H1 (cell line): ENCODE results near the gene MT1X. TPM values are rescaled to one million over a fixed set of nuclear protein-coding genes. Genes with fewer than 3 reads are reported as not detected.

ENCODE experiments used
- CTCF ChIA-PET: fragments of 300-600 bp; sonication (Branson Sonifier 250); formaldehyde crosslinking; loops from one replicate; lab custom pipeline; 2021; ENCODE audit not compliant: partially characterized antibody; lab: Charles Lee
- POLR2A ChIA-PET: fragments of 300-600 bp; sonication (Branson Sonifier 250); formaldehyde crosslinking; loops from one replicate; lab custom pipeline; 2021; ENCODE audit warnings: inconsistent platforms; ENCODE audit not compliant: partially characterized antibody; lab: Charles Lee
- DNase-seq, 2 experiments: peaks; one replicate each; pipeline versions ENCODE4 v3.0.0 to v3.0.0-alpha.2; 2010 to 2022; ENCODE audit warnings: low spot score in 2 of 2, low read depth in 1 of 2, mixed read lengths in 1 of 2
- FAIRE-seq: peaks from 2 replicates; lab custom pipeline; 2011; peaks lifted over from hg19 to GRCh38; lab: Jason Lieb, UNC
- H2AFZ ChIP-seq: 2 replicates; pipeline ENCODE4 v1.8.1; 2012; ENCODE audit warnings: low read length, inconsistent platforms
- H2AK5ac ChIP-seq: 2 replicates; pipeline ENCODE4 v1.6.1; 2013; ENCODE audit warnings: low read depth, low read length
- H2BK120ac ChIP-seq: replicated peaks from 2 replicates; pipeline ENCODE3; 2013; ENCODE audit warnings: low read depth, low read length, inconsistent platforms
- H2BK12ac ChIP-seq: 2 replicates; pipeline ENCODE4 v1.6.1; 2013; ENCODE audit warnings: low read depth, low read length
- H2BK15ac ChIP-seq: 2 replicates; pipeline ENCODE4 v1.6.1; 2013; ENCODE audit warnings: low read length
- H2BK20ac ChIP-seq: 2 replicates; pipeline ENCODE4 v1.6.1; 2013; ENCODE audit warnings: low read length
- H2BK5ac ChIP-seq: 2 replicates; pipeline ENCODE4 v1.6.1; 2013; ENCODE audit warnings: low read depth, low read length
- H3K14ac ChIP-seq: 2 replicates; pipeline ENCODE4 v1.6.1; 2013; ENCODE audit warnings: inconsistent platforms; ENCODE audit not compliant: insufficient read length
- H3K18ac ChIP-seq: 2 replicates; pipeline ENCODE4 v1.6.1; 2013; ENCODE audit warnings: low read length; ENCODE audit errors: extremely low read depth
- H3K23ac ChIP-seq: 2 replicates; pipeline ENCODE4 v1.6.1; 2013; ENCODE audit warnings: inconsistent platforms; ENCODE audit not compliant: insufficient read length
- H3K23me2 ChIP-seq: 2 replicates; pipeline ENCODE4 v1.6.1; 2013; ENCODE audit warnings: low read depth, low read length
- H3K27ac ChIP-seq: 2 replicates; pipeline ENCODE4 v1.6.1; 2011; ENCODE audit warnings: low read depth, low read length, inconsistent platforms
- H3K27me3 ChIP-seq, 4 experiments: replicated peaks in 1 of 4; 1 replicate in 1 of 4; 2 replicates in 3 of 4; pipeline versions ENCODE4 v1.6.1 to v1.8.1; 2011 to 2013; ENCODE audit warnings: low read length in 3 of 4, mild to moderate bottlenecking in 3 of 4, inconsistent platforms in 2 of 4, mixed read lengths in 2 of 4, moderate library complexity in 1 of 4; ENCODE audit not compliant: control insufficient read depth in 3 of 4, insufficient read depth in 3 of 4; ENCODE audit errors: extremely low read depth in 1 of 4
- H3K36me3 ChIP-seq, 4 experiments: 2 replicates each; pipeline versions ENCODE4 v1.6.1 to v1.8.1; 2011 to 2013; ENCODE audit warnings: mild to moderate bottlenecking in 4 of 4, low read length in 3 of 4, moderate library complexity in 2 of 4, control low read depth in 1 of 4, inconsistent platforms in 1 of 4; ENCODE audit not compliant: insufficient read depth in 4 of 4, control insufficient read depth in 2 of 4
- H3K4ac ChIP-seq: replicated peaks from 2 replicates; pipeline ENCODE3; 2013; ENCODE audit warnings: low read length, low read depth, mixed read lengths, inconsistent platforms; ENCODE audit not compliant: insufficient read length
- H3K4me1 ChIP-seq, 4 experiments: replicated peaks in 1 of 4; 1 replicate in 1 of 4; 2 replicates in 3 of 4; pipeline versions ENCODE4 v1.6.1 to v1.8.1; 2011 to 2013; ENCODE audit warnings: low read length in 3 of 4, inconsistent platforms in 2 of 4, mixed read lengths in 1 of 4; ENCODE audit not compliant: insufficient read depth in 4 of 4, control insufficient read depth in 3 of 4
- H3K4me2 ChIP-seq, 2 experiments: 2 replicates each; pipeline versions ENCODE4 v1.6.1 to v1.8.1; 2011 to 2013; ENCODE audit warnings: low read depth in 2 of 2, low read length in 2 of 2, control low read depth in 1 of 2, inconsistent platforms in 1 of 2, mild to moderate bottlenecking in 1 of 2; ENCODE audit not compliant: insufficient read depth in 1 of 2
- H3K4me3 ChIP-seq, 4 experiments: fragments of 200-600, 300-600 bp in 1 of 4; sonication (generic), shearing (Covaris generic), sonication (Bioruptor Twin) in 1 of 4; 2 replicates each; pipeline versions ENCODE4 v1.5.1 to v1.8.1; 2011 to 2016; ENCODE audit warnings: low read length in 4 of 4, low read depth in 3 of 4, control low read depth in 2 of 4, inconsistent platforms in 2 of 4, mild to moderate bottlenecking in 2 of 4, mixed read lengths in 1 of 4, moderate library complexity in 1 of 4; ENCODE audit not compliant: insufficient read depth in 2 of 4; ENCODE audit errors: extremely low read depth in 1 of 4
- H3K56ac ChIP-seq: replicated peaks from 2 replicates; pipeline ENCODE3; 2013; ENCODE audit warnings: low read depth, mild to moderate bottlenecking, mixed read lengths, low read length, inconsistent platforms; ENCODE audit not compliant: insufficient read length
- H3K79me1 ChIP-seq: 2 replicates; pipeline ENCODE4 v1.6.1; 2013; ENCODE audit warnings: low read depth, low read length, control low read depth
- H3K79me2 ChIP-seq, 2 experiments: 2 replicates each; pipeline versions ENCODE4 v1.6.1 to v1.8.1; 2012 to 2013; ENCODE audit warnings: low read length in 2 of 2, mild to moderate bottlenecking in 2 of 2, inconsistent platforms in 1 of 2; ENCODE audit not compliant: insufficient read depth in 2 of 2, control insufficient read depth in 1 of 2
- H3K9ac ChIP-seq, 4 experiments: replicated peaks in 1 of 4; 1 replicate in 1 of 4; 2 replicates in 3 of 4; pipeline versions ENCODE4 v1.6.1 to v1.8.1; 2011 to 2013; ENCODE audit warnings: low read depth in 3 of 4, low read length in 3 of 4, control low read depth in 2 of 4, mild to moderate bottlenecking in 2 of 4, moderate library complexity in 2 of 4, inconsistent platforms in 1 of 4; ENCODE audit errors: extremely low read depth in 1 of 4
- H3K9me3 ChIP-seq, 2 experiments: 2 replicates each; pipeline versions ENCODE4 v1.6.1 to v1.8.1; 2012 to 2013; ENCODE audit warnings: mild to moderate bottlenecking in 2 of 2, moderate library complexity in 2 of 2, control low read depth in 1 of 2, inconsistent platforms in 1 of 2, low read depth in 1 of 2, low read length in 1 of 2, mixed read lengths in 1 of 2; ENCODE audit not compliant: insufficient read depth in 2 of 2
- H4K20me1 ChIP-seq, 2 experiments: replicated peaks in 1 of 2; 2 replicates each; pipeline versions ENCODE3 to v1.8.1; 2011 to 2013; ENCODE audit warnings: inconsistent platforms in 2 of 2, low read length in 2 of 2, mild to moderate bottlenecking in 1 of 2; ENCODE audit not compliant: insufficient read depth in 2 of 2, control insufficient read depth in 1 of 2
- H4K5ac ChIP-seq: 2 replicates; pipeline ENCODE4 v1.6.1; 2013; ENCODE audit warnings: low read length, low read depth, mixed read lengths, inconsistent platforms; ENCODE audit not compliant: insufficient read length
- H4K8ac ChIP-seq: 2 replicates; pipeline ENCODE4 v1.8.0; 2013; ENCODE audit warnings: mild to moderate bottlenecking, moderate library complexity, low read length, inconsistent platforms; ENCODE audit not compliant: insufficient read depth; ENCODE audit errors: extremely low read depth
- H4K91ac ChIP-seq: replicated peaks from 2 replicates; pipeline ENCODE3; 2013; ENCODE audit warnings: low read length, mixed read lengths, inconsistent platforms; ENCODE audit not compliant: insufficient read length
- CBX5 ChIP-seq: fragments of 300-800, 300-1000 bp; sonication (generic); IDR thresholded peaks from 2 replicates; pipeline ENCODE4 v1.7.1; 2016; ENCODE audit warnings: antibody characterized with exemption, low read length, low read depth
- CHD2 ChIP-seq: IDR thresholded peaks from 2 replicates; pipeline ENCODE4 v1.6.1; 2012; ENCODE audit warnings: low read length, improper control_type of control experiment
- JUND ChIP-seq: IDR thresholded peaks from 2 replicates; pipeline ENCODE4 v1.6.1; 2011; ENCODE audit warnings: mild to moderate bottlenecking, improper control_type of control experiment, low read length
- KDM5A ChIP-seq: fragments of 200-600 bp; IDR thresholded peaks from 2 replicates; pipeline ENCODE4 v1.7.1; 2012; ENCODE audit warnings: mild to moderate bottlenecking, low read length, inconsistent platforms, mixed read lengths
- NANOG ChIP-seq: IDR thresholded peaks from 2 replicates; pipeline ENCODE4 v1.6.1; 2011; ENCODE audit warnings: low read length, low read depth, mild to moderate bottlenecking, inconsistent platforms; ENCODE audit not compliant: insufficient read depth, poor library complexity, severe bottlenecking
- NRF1 ChIP-seq: IDR thresholded peaks from 2 replicates; pipeline ENCODE4 v1.6.1; 2011; ENCODE audit warnings: mild to moderate bottlenecking, low read depth, low read length, improper control_type of control experiment
- RNF2 ChIP-seq: fragments of 200-900, 300-1000 bp; sonication (generic); IDR thresholded peaks from 2 replicates; pipeline ENCODE4 v1.7.1; 2016; ENCODE audit warnings: borderline replicate concordance, low read depth, mild to moderate bottlenecking, antibody characterized with exemption, low read length; ENCODE audit not compliant: poor library complexity, severe bottlenecking; ENCODE audit errors: missing control alignments
- SIRT6 ChIP-seq: IDR thresholded peaks from one replicate; pipeline ENCODE4 v1.7.1; 2012; ENCODE audit warnings: low read length, inconsistent platforms
- SP1 ChIP-seq: IDR thresholded peaks from 2 replicates; pipeline ENCODE4 v1.6.1; 2011; ENCODE audit warnings: low read depth, low read length
- TAF7 ChIP-seq: optimal IDR thresholded peaks from 2 replicates; pipeline ENCODE3; 2011; ENCODE audit warnings: low read depth, mild to moderate bottlenecking, inconsistent platforms, low read length, moderate library complexity, borderline replicate concordance
- WGBS, 2 experiments: shearing (Covaris generic) in 1 of 2; methylation state at CpG; one replicate each; pipeline versions ENCODE4 v1.1.6 to v1.1.7; 2013 to 2015; ENCODE audit warnings: low lambda C conversion rate in 2 of 2, mixed read lengths in 2 of 2, inconsistent platforms in 1 of 2, low coverage in 1 of 2, missing lambda C conversion rate in 1 of 2; ENCODE audit not compliant: insufficient replicate concordance in 2 of 2, insufficient coverage in 1 of 2, insufficient read length in 1 of 2; ENCODE audit errors: extremely low coverage in 1 of 2, missing lambda C conversion rate in 1 of 2; 5-methylcytosine and 5-hydroxymethylcytosine counted together
- polyA plus RNA-seq, 7 experiments: library from polyadenylated mRNA; depleted of rRNA in 3 of 7; stranded (reverse) in 5 of 7; unstranded in 2 of 7; fragments of >200 nt in 5 of 7; fragments of 200-250 nt in 2 of 7; gene quantifications; 1 replicate in 5 of 7; 2 replicates in 1 of 7; 4 replicates in 1 of 7; pipeline versions ENCODE4 v1.2.1 to v1.2.3, GENCODE V29; 2011 to 2013; ENCODE audit warnings: missing spikeins in 2 of 7, mixed read lengths in 2 of 7
- total RNA-seq: library from RNA; stranded (reverse); fragmentation: NEBNext Ultra II Directional; extraction: Animal tissue kit (Norgen Biotek cat#: 25700); gene quantifications from 2 replicates; pipeline ENCODE4 v1.2.1, GENCODE V29; 2021
- TF ChIP-seq, protein P1 (sequence below): IDR thresholded peaks from 2 replicates; pipeline ENCODE4 v1.6.1; 2012; ENCODE audit warnings: low read length, inconsistent platforms

Gene MT1X
- total and polyA plus RNA-seq, 2 of the 8 experiments (the other 6 are each of a cell fraction or from before 2014, with no cell fraction given) = 52.4 to 1,060 TPM

DNA sequence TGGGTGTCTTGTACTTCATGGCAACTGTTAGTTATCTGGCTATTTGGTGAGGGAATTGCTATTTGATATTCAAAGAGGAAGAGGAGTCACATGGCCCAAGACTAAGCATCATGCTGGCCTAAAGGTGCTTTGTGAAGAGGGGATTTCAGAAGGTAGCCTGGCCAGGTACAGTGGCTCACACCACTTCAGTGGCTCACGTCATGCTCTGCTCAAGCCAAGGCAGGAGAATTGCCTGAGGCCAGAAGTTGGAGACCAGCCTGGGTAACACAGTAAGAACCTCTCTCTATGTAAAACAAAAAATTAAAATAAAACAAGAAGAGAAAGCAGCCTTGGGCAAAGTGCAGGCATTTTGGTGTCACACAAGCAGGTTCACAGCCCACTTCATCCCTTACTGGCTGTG lies 37.0 kb upstream of the MT1X start:
- no peak overlapping the region for H2BK5ac ChIP-seq
- 64% methylated on average over 1 of the region's 1 CpG; no CpG with 5 or more reads in 1 of the 2 experiments for WGBS, 2 experiments
- H3K79me1 ChIP-seq = no peaks in the 10 kb centered on the region
- peaks cover 4 to 17% of the 10 kb centered on the region in 2 experiments for H4K20me1 ChIP-seq
- H4K8ac ChIP-seq = no peak overlapping the region
- no peak overlapping the region for H3K4me3 ChIP-seq
- FAIRE-seq (no peak), DNase-seq (no peak)
- no peak overlapping the region for H2BK15ac ChIP-seq
- H3K27me3 ChIP-seq = peaks cover 75 to 97% (median 92%) of the 10 kb centered on the region in 4 experiments
- H2BK120ac ChIP-seq = no peak overlapping the region
- no peak overlapping the region for H3K4me2 ChIP-seq
- H2BK12ac ChIP-seq = no peak overlapping the region
- no peak overlapping the region for H3K18ac ChIP-seq
- no peaks in the 10 kb centered on the region for H3K79me2 ChIP-seq
- no peak overlapping the region for H3K23ac ChIP-seq
- peaks cover 0 to 18% (median 7%) of the 10 kb centered on the region in 4 experiments; a peak in 6 of 7 replicates for H3K4me1 ChIP-seq
- POLR2A ChIA-PET = interaction anchor here (0.8 to 1.1 kb wide), 2 partner anchors 13 to 19 kb away, joined by 3 read pairs; no protein-coding TSS in a partner anchor
- H4K5ac ChIP-seq = no peak overlapping the region
- CTCF ChIA-PET = interaction anchor here (1.4 to 3.1 kb wide), 2 partner anchors 32 to 43 kb away, joined by 5 to 29 read pairs; no protein-coding TSS in a partner anchor
- no peak overlapping the region for H3K9ac ChIP-seq
- no peaks in the 10 kb centered on the region for H3K9me3 ChIP-seq
- H3K27ac ChIP-seq = no peak overlapping the region
- H3K56ac ChIP-seq = no peak overlapping the region
- no peaks in the 10 kb centered on the region for H3K36me3 ChIP-seq
- peaks cover 4% of the 10 kb centered on the region; the same call in 1 of the 2 replicates for H3K23me2 ChIP-seq
- no peak overlapping the region for H2BK20ac ChIP-seq
- H3K14ac ChIP-seq = no peak overlapping the region
- no peak overlapping the region for H4K91ac ChIP-seq
- H2AK5ac ChIP-seq = no peak overlapping the region
- H2AFZ ChIP-seq = no peak overlapping the region
- H3K4ac ChIP-seq = no peak overlapping the region
- TF ChIP-seq RNF2 (no peak), JUND (no peak), KDM5A (no peak), CHD2 (no peak), NANOG (no peak), NRF1 (no peak), SIRT6 (no peak), TAF7 (no peak), CBX5 (no peak), SP1 (no peak)
- TF ChIP-seq, protein P1, sequence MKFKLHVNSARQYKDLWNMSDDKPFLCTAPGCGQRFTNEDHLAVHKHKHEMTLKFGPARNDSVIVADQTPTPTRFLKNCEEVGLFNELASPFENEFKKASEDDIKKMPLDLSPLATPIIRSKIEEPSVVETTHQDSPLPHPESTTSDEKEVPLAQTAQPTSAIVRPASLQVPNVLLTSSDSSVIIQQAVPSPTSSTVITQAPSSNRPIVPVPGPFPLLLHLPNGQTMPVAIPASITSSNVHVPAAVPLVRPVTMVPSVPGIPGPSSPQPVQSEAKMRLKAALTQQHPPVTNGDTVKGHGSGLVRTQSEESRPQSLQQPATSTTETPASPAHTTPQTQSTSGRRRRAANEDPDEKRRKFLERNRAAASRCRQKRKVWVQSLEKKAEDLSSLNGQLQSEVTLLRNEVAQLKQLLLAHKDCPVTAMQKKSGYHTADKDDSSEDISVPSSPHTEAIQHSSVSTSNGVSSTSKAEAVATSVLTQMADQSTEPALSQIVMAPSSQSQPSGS = no peak
